Liver (tissue), 9 donors: Measurements from ENCODE around the gene DGKB. TPM values are rescaled to one million over a fixed set of nuclear protein-coding genes. Genes with fewer than 3 reads are reported as not detected.

Source experiments
- DNase-seq: peaks from one replicate; pipeline ENCODE4 v3.0.0-alpha.2; 2017; ENCODE audit warnings: low spot score
- H3K27ac ChIP-seq, 2 donors: one replicate each; pipeline ENCODE4 v1.7.0; 2013; ENCODE audit warnings: inconsistent platforms in 2 of 2, low read length in 2 of 2, control low read depth in 1 of 2, low read depth in 1 of 2, mild to moderate bottlenecking in 1 of 2
- H3K27me3 ChIP-seq, 4 donors: one replicate each; pipeline versions ENCODE4 v1.6.1 to v1.7.0; 2013; ENCODE audit warnings: low read length in 3 of 4, inconsistent platforms in 1 of 4, mild to moderate bottlenecking in 1 of 4, moderate library complexity in 1 of 4; ENCODE audit not compliant: control insufficient read depth in 4 of 4, insufficient read depth in 4 of 4
- H3K36me3 ChIP-seq, 4 donors: one replicate each; pipeline versions ENCODE4 v1.6.1 to v1.7.0; 2013; ENCODE audit warnings: low read length in 3 of 4, mild to moderate bottlenecking in 3 of 4, low read depth in 1 of 4, moderate library complexity in 1 of 4; ENCODE audit not compliant: control insufficient read depth in 4 of 4, insufficient read depth in 3 of 4
- H3K4me1 ChIP-seq, 4 donors: one replicate each; pipeline versions ENCODE4 v1.6.1 to v1.7.0; 2013; ENCODE audit warnings: low read length in 3 of 4, mild to moderate bottlenecking in 3 of 4, moderate library complexity in 1 of 4; ENCODE audit not compliant: control insufficient read depth in 4 of 4, insufficient read depth in 4 of 4
- H3K4me3 ChIP-seq, 3 donors: one replicate each; pipeline versions ENCODE4 v1.6.1 to v1.7.0; 2013; ENCODE audit warnings: low read length in 3 of 3, control low read depth in 1 of 3, low read depth in 1 of 3, mild to moderate bottlenecking in 1 of 3
- H3K9ac ChIP-seq, 2 donors: one replicate each; pipeline ENCODE4 v1.7.0; 2013; ENCODE audit warnings: low read length in 2 of 2, mild to moderate bottlenecking in 2 of 2, moderate library complexity in 2 of 2, control low read depth in 1 of 2, low read depth in 1 of 2
- H3K9me3 ChIP-seq, 4 donors: one replicate each; pipeline versions ENCODE4 v1.6.1 to v1.7.0; 2013; ENCODE audit warnings: low read length in 3 of 4; ENCODE audit not compliant: control insufficient read depth in 4 of 4
- EGR1 ChIP-seq, 2 donors: IDR thresholded peaks; 2 replicates each; pipeline ENCODE4 v1.6.1; 2016 to 2018; ENCODE audit warnings: antibody characterized with exemption in 2 of 2, low read depth in 2 of 2
- FOXA1 ChIP-seq: IDR thresholded peaks from 2 replicates; pipeline ENCODE4 v1.6.1; 2016; ENCODE audit warnings: antibody characterized with exemption
- FOXA2 ChIP-seq: IDR thresholded peaks from 2 replicates; pipeline ENCODE4 v1.6.1; 2016; ENCODE audit warnings: antibody characterized with exemption
- GABPA ChIP-seq, 2 donors: IDR thresholded peaks in 1 of 2; conservative IDR thresholded peaks in 1 of 2; 2 replicates each; pipeline ENCODE4 v1.6.1; 2016; ENCODE audit warnings: antibody characterized with exemption in 2 of 2, mild to moderate bottlenecking in 1 of 2, moderate library complexity in 1 of 2
- HNF4A ChIP-seq, 2 donors: conservative IDR thresholded peaks; 2 replicates each; pipeline ENCODE4 v1.6.1; 2016; ENCODE audit warnings: antibody characterized with exemption in 2 of 2, mild to moderate bottlenecking in 2 of 2
- HNF4G ChIP-seq: IDR thresholded peaks from 2 replicates; pipeline ENCODE4 v1.6.1; 2016; ENCODE audit warnings: antibody characterized with exemption
- JUND ChIP-seq, 2 donors: IDR thresholded peaks; 2 replicates each; pipeline ENCODE4 v1.6.1; 2016; ENCODE audit warnings: antibody characterized with exemption in 2 of 2
- NR2F2 ChIP-seq: IDR thresholded peaks from 2 replicates; pipeline ENCODE4 v1.6.1; 2016; ENCODE audit warnings: antibody characterized with exemption
- RAD21 ChIP-seq, 2 donors: IDR thresholded peaks; 2 replicates each; pipeline ENCODE4 v1.6.1; 2016; ENCODE audit warnings: antibody characterized with exemption in 2 of 2, mild to moderate bottlenecking in 2 of 2
- REST ChIP-seq: IDR thresholded peaks from 2 replicates; pipeline ENCODE4 v1.6.1; 2016; ENCODE audit warnings: antibody characterized with exemption, mild to moderate bottlenecking
- SP1 ChIP-seq: IDR thresholded peaks from 2 replicates; pipeline ENCODE4 v1.6.1; 2018; ENCODE audit warnings: antibody characterized with exemption, mild to moderate bottlenecking
- TAF1 ChIP-seq: conservative IDR thresholded peaks from 2 replicates; pipeline ENCODE4 v1.6.1; 2016; ENCODE audit warnings: antibody characterized with exemption, mild to moderate bottlenecking
- YY1 ChIP-seq: IDR thresholded peaks from 2 replicates; pipeline ENCODE4 v1.6.1; 2016; ENCODE audit warnings: antibody characterized with exemption, mild to moderate bottlenecking
- ZBTB33 ChIP-seq: IDR thresholded peaks from 2 replicates; pipeline ENCODE4 v1.6.1; 2016; ENCODE audit warnings: antibody characterized with exemption
- WGBS: extraction: QIAGEN DNeasy Blood & Tissue Kit; methylation state at CpG from one replicate; pipeline ENCODE4 v1.1.7; 2013; 5-methylcytosine and 5-hydroxymethylcytosine counted together
- polyA plus RNA-seq, 2 donors: library from polyadenylated mRNA; stranded (reverse) in 1 of 2; unstranded in 1 of 2; fragments of 200-250 nt in 1 of 2; fragments of >200 nt in 1 of 2; fragmentation: Nextera tagmentation in 1 of 2; extraction: Ambion mirVana in 1 of 2; gene quantifications; one replicate each; pipeline versions ENCODE4 v1.2.1 to v1.2.3, GENCODE V29; 2013 to 2015
- total RNA-seq, 2 donors: library from RNA; depleted of rRNA; stranded (reverse); fragments of >200 nt; gene quantifications; one replicate each; pipeline ENCODE4 v1.2.3, GENCODE V29; 2014
- TF ChIP-seq, protein P1 (sequence below): IDR thresholded peaks from 2 replicates; pipeline ENCODE4 v1.6.1; 2016; ENCODE audit warnings: antibody characterized with exemption
- donor health status: healthy.
- donor health status: healthy.
- donor health status: healthy.
- donor health status: healthy.
- donor health status: healthy.

Gene DGKB
- total and polyA plus RNA-seq, 4 donors, result 0.09 to 0.42 TPM; not detected in 2

GRCh38 chr7:14754631-14755030, 147.9 kb downstream of the DGKB start (continued):
- TF ChIP-seq HNF4A (conservative IDR thresholded peaks at IDR 0.05), result no peak

- 82% methylated on average over 3 of the region's 3 CpGs for WGBS
- H3K27ac ChIP-seq, result no peak overlapping the region
- DNase-seq, result no peak
Observed at GRCh38 chr7:14752301-14752700, 150.2 kb downstream of the DGKB start.

More at GRCh38 chr7:14752301-14752700, 150.2 kb downstream of the DGKB start:
- H3K4me1 ChIP-seq, result no peaks in the 10 kb centered on the region
- H3K9me3 ChIP-seq, result no peaks in the 10 kb centered on the region
- no peaks in the 10 kb centered on the region for H3K27me3 ChIP-seq
- H3K4me3 ChIP-seq, result no peak overlapping the region
- no peak overlapping the region for H3K9ac ChIP-seq
- TF ChIP-seq GABPA (IDR thresholded peaks at IDR 0.05 in 1 of 2, conservative IDR thresholded peaks at IDR 0.05 in 1 of 2) (no peak), YY1 (no peak), FOXA1 (no peak), TAF1 (no peak), REST (no peak), HNF4G (no peak), JUND (IDR thresholded peaks at IDR 0.05) (no peak), EGR1 (IDR thresholded peaks at IDR 0.05; ENCODE audit: low read depth in 2 of 2) (no peak), FOXA2 (no peak), ZBTB33 (no peak), NR2F2 (no peak), HNF4A (conservative IDR thresholded peaks at IDR 0.05) (no peak), RAD21 (IDR thresholded peaks at IDR 0.05) (no peak), SP1 (no peak)
- TF ChIP-seq, protein P1, sequence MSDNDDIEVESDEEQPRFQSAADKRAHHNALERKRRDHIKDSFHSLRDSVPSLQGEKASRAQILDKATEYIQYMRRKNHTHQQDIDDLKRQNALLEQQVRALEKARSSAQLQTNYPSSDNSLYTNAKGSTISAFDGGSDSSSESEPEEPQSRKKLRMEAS, result no peak
- no peaks in the 10 kb centered on the region for H3K36me3 ChIP-seq
